HG03025 (cell line): ENCODE results near the gene BAK1.
"Not testable (repeated sequence)": the region's sequence is repeated elsewhere in the genome, so short reads cannot be mapped to it uniquely, and the experiment has no call there.

Source experiments
- ATAC-seq: cut with Tn5 transposase; IDR thresholded peaks from one replicate; pipeline ENCODE4 v1.9.1; 2021; ENCODE audit warnings: mild to moderate bottlenecking, moderate library complexity; ENCODE audit not compliant: unreplicated experiment, low FRiP score

BAK1 gene

DNA sequence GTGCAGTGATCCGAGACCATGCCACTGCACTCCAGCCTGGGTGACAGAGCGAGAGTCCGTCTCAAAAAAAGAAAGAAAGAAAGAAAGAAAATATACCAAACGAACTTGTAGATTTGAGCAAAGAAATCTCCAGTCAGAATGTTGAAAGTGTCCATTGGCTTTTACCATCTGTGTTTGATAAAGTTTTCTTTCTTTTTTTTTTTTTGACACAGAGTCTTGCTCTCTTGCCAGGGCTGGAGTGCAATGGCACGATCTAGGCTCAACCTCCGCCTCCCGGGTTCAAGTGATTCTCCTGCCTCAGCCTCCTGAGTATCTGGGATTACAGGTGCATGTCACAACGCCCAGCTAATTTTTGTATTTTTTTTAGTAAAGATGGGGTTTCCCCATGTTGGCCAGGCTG is 21.3 kb downstream of the BAK1 start:
- ATAC-seq: no peak

DNA sequence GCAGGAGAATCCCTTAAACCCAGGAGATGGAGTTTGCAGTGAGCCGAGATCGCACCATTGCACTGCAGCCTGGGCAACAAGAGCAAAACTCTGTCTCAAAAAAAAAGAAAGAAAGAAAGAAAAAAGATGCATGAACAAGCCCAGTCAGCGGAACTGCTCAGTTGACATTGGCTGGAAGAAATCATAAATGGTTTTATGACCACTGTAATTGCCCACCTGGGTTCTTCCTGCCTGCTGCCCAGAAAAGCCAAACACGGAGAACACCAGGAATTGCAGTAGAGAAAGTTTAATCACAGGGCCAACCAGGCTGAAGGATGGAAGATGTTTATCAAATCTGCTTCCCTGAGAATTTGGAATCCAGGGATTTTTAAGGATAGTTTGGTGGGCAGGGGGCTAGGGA is 22.7 kb downstream of the BAK1 start:
- no peak for ATAC-seq

DNA sequence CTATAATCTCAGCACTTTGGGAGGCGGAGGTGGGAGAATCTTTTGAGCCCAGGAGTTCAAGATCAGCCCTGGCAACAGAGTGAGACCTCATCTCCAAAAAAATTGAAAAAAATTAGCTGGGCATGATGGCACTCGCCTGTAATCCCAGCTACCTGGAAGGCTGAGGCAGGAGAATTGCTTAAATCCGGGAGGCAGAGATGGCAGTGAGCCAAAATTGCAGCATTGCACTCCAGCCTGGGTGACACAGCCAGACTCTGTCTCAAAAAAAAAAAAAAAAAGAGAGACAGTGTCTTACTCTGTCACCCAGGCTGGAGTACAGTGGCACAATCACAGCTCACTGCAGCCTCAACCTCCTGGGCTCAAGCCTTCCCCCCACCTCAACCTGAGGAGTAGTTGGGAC is 27.2 kb downstream of the BAK1 start:
- ATAC-seq: not testable (repeated sequence)

DNA sequence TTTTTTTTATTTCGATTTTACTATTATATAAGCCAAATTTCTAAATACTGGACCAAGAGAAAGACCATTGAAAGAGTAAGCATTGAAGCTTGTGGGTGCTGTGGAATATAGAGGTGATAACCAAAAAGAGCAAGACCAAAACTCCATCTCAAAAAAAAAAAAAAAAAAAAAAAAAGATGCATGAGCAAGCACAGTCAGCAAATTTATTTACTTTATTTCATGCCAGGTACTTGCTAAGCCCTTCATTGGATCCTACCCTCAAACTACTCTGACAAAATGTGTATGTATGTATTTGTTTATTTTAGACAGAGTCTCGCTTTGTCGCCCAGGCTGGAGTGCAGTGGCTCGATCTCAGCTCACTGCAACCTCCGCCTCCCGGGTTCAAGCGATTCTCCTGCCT is 27.8 kb downstream of the BAK1 start:
- no peak for ATAC-seq

DNA sequence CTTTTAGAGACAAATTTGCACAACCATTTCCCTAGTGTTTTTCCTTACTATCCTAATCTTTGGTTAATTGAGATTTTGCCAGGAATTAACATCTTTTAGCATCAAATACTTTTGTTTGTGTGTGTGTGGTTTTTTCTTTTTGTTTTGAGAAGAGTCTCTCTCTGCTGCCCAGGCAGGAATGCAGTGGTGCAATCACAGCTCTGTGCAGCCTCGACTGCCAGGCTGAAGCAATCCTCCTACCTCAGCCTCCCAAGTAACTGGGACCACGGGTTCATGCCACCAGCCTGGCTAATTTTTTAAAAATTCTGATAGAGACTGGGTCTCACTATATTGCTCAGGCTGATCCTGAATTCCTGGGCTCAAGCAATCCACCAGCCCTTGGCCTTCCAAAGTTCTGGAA is 28.5 kb downstream of the BAK1 start:
- ATAC-seq: no peak

DNA sequence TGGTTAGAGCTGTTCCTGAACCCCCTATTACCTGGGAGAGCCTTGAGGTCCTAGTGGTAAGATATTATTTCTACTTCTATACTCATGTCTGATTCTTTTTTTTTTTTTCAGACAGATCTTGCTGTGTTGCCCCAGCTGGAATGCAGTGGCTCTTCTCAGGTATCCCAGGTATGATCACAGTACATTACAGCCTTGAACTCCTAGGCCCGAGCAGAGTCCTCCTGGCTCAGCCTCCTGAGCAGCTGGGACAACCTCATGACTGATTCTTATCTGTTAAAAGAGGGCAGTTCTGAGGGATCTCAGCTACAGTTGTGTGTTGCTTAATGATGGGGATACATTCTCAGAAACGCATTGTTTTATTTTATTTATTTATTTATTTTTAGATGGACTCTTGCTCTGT is 30.2 kb downstream of the BAK1 start:
- no peak for ATAC-seq

DNA sequence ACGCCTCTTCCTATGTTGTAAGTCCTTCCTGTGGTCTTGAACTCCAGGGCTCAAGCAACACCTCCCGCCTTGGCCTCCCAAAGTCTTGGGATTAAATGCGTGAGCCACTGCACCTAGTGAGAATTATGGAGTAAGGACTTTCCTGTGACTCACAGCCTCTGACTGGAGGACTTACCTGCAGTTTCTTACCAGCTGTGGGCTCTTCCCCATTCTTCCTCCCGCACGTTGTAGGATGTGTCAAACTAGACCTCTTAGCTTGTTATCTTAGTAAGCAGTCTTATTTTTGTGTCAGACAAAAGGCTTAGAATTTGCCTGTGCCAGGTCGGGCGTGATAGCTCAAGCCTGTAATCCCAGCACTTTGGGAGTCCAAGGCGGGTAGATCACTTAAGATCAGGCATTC is 30.9 kb downstream of the BAK1 start:
- no peak for ATAC-seq

DNA sequence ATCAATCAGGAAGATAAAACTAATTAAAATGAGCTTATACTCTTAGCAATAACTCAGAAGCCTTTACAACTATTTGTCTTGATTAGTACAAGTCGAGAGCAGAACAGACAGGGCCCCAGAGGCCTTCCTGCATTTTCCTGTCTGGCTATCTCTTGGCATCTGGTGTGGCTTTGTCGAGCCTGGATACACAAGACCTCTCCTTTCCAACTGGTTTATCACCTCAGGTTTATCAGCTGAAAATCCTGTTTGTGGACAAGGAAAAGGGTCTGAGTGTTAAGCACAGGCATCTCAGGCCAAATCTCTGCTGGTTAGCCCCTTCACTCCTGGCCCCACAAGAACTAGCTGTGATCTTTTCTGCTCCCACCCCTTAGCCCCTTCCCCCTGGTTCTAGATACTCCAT is 32.6 kb downstream of the BAK1 start:
- ATAC-seq: no peak

DNA sequence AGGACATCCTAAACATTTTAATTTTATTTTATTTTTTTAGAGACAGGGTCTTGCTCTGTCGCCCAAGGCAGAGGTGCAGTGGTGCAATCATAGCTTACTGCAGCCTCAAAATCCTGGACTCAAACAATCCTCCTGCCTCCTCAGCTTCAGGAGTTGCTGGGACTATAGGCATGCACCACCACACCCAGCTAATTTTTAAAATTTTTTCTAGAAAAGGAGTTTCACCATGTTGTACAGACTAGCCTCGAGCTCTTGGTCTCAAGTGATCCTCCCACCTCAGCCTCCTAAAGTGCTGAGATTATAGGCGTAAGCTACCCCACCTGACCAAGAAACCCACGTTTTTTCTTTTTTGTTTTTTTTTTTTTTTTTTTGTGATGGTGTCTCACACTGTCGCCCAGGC is 33.3 kb downstream of the BAK1 start:
- ATAC-seq: no peak

DNA sequence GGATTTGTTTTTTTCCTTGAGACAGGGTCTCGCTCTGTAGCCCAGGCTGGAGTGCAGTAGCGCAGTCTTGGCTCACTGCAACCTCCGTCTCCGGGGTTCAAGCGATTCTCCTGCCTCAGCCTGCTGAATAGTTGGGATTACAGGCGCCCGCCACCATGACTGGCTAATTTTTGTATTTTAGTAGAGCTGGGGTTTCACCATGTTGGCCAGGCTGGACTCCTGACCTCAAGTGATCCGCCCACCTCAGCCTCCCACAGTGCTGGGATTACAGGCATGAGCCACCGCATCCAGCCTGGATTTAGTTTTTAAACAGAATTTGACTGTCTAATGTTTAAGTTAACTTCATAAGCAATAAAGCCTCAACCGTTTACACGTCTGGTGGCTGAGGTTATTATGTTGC is 34.8 kb downstream of the BAK1 start:
- ATAC-seq: not testable (repeated sequence)

DNA sequence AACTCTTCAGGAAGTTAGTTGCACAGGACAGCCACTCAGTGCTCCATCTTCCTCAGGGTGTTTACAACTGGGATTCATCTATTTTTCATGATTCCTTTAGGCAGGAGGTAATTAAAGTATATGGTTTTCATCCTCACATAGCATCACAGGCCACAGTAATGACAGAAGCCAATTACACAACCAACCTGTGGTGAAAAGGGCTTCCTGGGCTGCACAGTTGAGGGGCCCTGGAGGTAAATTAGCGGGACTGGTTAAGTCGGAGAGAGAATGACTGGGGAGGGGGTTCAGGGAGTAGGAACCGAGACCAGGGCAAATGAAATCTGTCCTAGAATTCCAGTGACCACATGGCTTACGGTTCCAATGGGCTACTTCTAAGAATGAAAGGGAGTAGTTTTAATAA is 37.0 kb downstream of the BAK1 start:
- ATAC-seq: no peak

DNA sequence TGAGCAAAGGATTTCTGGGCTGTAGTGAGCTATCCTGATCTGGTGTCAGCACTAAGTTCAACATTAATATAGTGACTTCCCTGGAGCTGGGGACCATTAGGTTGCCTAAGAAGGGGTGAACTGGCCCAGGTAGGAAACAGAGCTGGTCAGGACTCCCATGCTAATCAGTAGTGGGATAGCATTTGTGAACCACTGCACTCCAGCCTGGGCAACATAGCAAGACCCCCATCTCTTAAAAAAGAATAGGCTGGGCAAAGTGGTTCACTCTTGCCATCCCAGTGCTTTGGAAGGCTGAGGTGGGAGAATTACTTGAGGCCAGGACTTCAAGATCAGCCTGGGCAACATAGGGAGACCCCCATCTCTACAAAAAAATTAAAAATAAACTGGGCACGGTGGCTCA is 39.3 kb downstream of the BAK1 start:
- ATAC-seq: no peak

DNA sequence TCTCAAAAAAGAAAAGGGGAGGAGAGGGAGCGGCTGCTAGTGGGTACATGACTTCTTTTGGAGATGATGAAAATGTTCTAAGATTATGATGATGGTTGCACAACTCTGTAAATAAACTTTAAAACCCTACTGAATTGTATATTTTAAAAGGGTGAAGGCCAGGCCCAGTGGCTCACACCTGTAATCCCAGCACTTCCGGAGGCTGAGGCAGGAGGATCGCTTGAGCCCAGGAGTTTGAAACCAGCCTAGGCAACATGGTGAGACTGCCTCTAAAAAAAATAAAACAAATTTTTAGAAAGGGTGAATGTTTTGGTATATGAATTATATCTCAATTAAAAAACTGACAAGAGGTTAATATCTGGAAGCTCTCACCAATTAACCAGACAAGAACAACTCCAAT is 45.4 kb downstream of the BAK1 start:
- ATAC-seq: no peak

DNA sequence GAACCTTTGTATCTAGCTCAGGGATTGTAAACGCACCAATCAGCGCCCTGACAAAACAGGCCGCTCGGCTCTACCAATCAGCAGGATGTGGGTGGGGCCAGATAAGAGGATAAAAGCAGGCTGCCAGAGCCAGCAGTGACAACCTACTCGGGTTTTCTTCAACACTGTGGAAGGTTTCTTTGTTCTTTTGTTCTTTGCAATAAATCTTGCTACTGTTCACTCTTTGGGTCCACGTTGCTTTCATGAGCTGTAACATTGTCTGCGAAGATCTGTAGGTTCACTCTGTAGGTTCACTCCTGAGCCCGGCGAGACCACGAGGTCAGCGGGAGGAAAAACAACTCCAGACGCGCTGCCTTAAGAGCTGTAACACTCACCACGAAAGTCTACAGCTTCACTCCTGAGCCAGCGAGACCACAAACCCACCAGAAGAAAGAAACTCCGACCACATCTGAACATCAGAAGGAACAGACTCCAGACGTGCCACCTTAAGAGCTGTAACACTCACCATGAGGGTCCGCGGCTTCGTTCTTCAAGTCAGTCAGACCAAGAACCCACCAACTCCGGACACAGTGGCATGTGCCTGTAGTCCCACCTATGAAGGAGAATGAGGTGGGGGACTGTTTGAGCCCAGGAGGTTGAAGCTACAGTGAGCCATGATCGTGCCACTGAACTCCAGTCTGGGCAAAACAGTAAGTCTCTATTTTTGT is 46.8 kb downstream of the BAK1 start:
- not testable (repeated sequence) for ATAC-seq

DNA sequence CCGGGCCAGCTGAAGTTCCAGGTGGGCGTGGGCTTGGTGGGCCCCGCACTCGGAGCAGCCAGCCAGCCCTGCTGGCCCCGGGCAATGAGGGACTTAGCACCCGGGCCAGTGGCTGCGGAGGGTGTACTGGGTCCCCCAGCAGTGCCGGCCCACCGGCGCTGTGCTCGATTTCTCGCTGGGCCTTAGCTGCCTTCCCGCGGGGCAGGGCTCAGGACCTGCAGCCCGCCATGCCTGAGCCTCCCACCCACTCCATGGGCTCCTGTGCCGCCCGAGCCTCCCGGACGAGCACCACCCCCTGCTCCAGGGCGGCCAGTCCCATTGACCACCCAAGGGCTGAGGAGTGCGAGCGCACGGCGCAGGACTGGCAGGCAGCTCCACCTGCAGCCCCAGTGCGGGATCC is 47.6 kb downstream of the BAK1 start:
- not testable (repeated sequence) for ATAC-seq

DNA sequence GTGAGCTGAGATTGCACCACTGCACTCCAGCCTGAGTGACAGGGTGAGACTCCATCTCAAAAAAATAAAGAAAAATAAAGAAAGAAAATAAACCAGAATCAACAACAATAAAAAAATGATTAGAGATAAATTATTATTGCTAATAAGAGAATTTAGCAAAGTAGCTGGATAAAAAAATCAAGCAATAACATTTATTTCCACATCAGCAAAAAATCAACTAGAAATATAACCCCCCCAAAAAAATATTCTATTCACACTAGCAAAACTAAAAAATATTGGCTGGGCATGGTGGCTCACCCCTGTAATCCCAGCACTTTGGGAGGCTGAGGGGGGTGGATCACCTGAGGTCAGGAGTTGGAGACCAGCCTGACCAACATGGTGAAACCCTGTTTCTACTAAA is 49.5 kb downstream of the BAK1 start:
- ATAC-seq: not testable (repeated sequence)
